ENCODE results near the gene PNP. TPM values are rescaled to one million over a fixed set of nuclear protein-coding genes. Genes with fewer than 3 reads are reported as not detected.

Gene PNP
- polyA plus RNA-seq, 1 donor from 2014 or later: 12.6 TPM

DNA sequence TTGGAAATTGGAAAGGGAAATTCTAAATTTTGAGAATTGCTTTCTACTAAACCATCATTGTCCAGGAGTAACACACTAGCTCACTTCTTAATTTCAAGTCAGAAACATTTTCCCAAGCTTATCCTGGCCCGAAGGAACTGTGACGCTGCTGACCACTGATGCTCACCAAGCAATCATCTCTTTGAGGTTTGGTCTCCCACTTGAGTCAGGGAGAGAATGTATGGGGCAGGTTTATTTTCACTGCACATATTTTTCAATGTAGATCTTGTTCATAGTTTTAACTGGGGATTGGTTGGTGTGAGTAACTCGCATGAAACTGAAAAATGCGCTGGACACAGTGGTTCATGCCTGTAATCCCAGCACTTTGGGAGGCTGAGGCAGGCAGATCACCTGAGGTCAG, 23.3 kb downstream of the PNP start:
- H3K4me2 ChIP-seq (ENCODE audit: low read length): no peak overlapping the region
- TF ChIP-seq, protein P1, sequence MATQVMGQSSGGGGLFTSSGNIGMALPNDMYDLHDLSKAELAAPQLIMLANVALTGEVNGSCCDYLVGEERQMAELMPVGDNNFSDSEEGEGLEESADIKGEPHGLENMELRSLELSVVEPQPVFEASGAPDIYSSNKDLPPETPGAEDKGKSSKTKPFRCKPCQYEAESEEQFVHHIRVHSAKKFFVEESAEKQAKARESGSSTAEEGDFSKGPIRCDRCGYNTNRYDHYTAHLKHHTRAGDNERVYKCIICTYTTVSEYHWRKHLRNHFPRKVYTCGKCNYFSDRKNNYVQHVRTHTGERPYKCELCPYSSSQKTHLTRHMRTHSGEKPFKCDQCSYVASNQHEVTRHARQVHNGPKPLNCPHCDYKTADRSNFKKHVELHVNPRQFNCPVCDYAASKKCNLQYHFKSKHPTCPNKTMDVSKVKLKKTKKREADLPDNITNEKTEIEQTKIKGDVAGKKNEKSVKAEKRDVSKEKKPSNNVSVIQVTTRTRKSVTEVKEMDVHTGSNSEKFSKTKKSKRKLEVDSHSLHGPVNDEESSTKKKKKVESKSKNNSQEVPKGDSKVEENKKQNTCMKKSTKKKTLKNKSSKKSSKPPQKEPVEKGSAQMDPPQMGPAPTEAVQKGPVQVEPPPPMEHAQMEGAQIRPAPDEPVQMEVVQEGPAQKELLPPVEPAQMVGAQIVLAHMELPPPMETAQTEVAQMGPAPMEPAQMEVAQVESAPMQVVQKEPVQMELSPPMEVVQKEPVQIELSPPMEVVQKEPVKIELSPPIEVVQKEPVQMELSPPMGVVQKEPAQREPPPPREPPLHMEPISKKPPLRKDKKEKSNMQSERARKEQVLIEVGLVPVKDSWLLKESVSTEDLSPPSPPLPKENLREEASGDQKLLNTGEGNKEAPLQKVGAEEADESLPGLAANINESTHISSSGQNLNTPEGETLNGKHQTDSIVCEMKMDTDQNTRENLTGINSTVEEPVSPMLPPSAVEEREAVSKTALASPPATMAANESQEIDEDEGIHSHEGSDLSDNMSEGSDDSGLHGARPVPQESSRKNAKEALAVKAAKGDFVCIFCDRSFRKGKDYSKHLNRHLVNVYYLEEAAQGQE (IDR thresholded peaks at IDR 0.05; ENCODE audit: borderline replicate concordance): no peak
- TF ChIP-seq TAF1 (IDR thresholded peaks at IDR 0.05; ENCODE audit: low read depth) (no peak), RAD21 (conservative IDR thresholded peaks at IDR 0.05) (no peak), EP300 (conservative IDR thresholded peaks at IDR 0.05; ENCODE audit: poor library complexity, severe bottlenecking) (no peak), POLR2AphosphoS5 (IDR thresholded peaks at IDR 0.05) (no peak), CTCF (IDR thresholded peaks at IDR 0.05; ENCODE audit: poor library complexity, severe bottlenecking) (no peak), SMC3 (conservative IDR thresholded peaks at IDR 0.05; ENCODE audit: poor library complexity) (no peak), MXI1 (conservative IDR thresholded peaks at IDR 0.05; ENCODE audit: poor library complexity, severe bottlenecking) (no peak), EZH2 (IDR thresholded peaks at IDR 0.05; ENCODE audit: borderline replicate concordance, insufficient read depth, low read length, poor library complexity, severe bottlenecking) (no peak)
- H3K27ac ChIP-seq (ENCODE audit: low read length): no peak overlapping the region
- H4K20me1 ChIP-seq (ENCODE audit: insufficient read depth): no peaks in the 10 kb centered on the region
- H3K27me3 ChIP-seq (ENCODE audit: insufficient read depth, low read depth, low read length): no peaks in the 10 kb centered on the region
- H3K9ac ChIP-seq (ENCODE audit: low read length): no peak overlapping the region
- H3K36me3 ChIP-seq (ENCODE audit: insufficient read depth, low read length): no peaks in the 10 kb centered on the region
- no peaks in the 10 kb centered on the region for H3K9me2 ChIP-seq (ENCODE audit: insufficient read depth, low read length)
- no peaks in the 10 kb centered on the region for H3K79me2 ChIP-seq (replicated peaks; ENCODE audit: insufficient read depth, low read length)
- H3K9me3 ChIP-seq (ENCODE audit: low read length): no peaks in the 10 kb centered on the region
- H2AFZ ChIP-seq (ENCODE audit: low read depth, low read length): no peak overlapping the region
- H3K4me3 ChIP-seq (ENCODE audit: low read length): no peak overlapping the region
- no peaks in the 10 kb centered on the region for H3F3A ChIP-seq (ENCODE audit: insufficient read depth, low read length, poor library complexity, severe bottlenecking)

DNA sequence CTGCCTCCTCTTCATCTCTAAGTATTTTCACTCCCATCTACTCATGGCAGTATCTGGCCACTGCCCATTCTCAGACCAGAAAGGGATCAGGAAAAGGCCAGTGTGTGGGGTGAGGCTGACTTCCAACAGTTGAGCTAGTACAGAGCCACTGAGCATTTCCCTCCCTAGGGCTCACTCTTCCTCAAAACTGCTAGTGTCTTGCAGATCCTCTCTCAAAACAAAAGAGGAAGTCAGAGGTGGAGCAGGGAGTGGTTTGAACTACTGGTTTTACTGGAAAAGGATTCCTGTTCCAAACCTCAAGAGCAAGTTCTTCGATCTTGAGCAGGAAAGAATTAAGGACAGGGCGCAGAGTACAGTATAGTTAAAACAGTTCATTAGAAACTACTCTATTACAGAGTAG, 24.4 kb downstream of the PNP start:
- Histone ChIP-seq H3F3A (ENCODE audit: insufficient read depth, low read length, poor library complexity, severe bottlenecking) (no peaks in the 10 kb centered on the region), H3K4me2 (ENCODE audit: low read length) (no peak overlapping the region), H3K36me3 (ENCODE audit: insufficient read depth, low read length) (no peaks in the 10 kb centered on the region), H4K20me1 (ENCODE audit: insufficient read depth) (no peaks in the 10 kb centered on the region), H3K9ac (ENCODE audit: low read length) (no peak overlapping the region), H3K27me3 (ENCODE audit: insufficient read depth, low read depth, low read length) (no peaks in the 10 kb centered on the region), H2AFZ (ENCODE audit: low read depth, low read length) (no peak overlapping the region), H3K4me3 (ENCODE audit: low read length) (no peak overlapping the region), H3K9me3 (ENCODE audit: low read length) (no peaks in the 10 kb centered on the region), H3K79me2 (replicated peaks; ENCODE audit: insufficient read depth, low read length) (no peaks in the 10 kb centered on the region), H3K9me2 (ENCODE audit: insufficient read depth, low read length) (no peaks in the 10 kb centered on the region), H3K27ac (ENCODE audit: low read length) (no peak overlapping the region)
- TF ChIP-seq MXI1 (conservative IDR thresholded peaks at IDR 0.05; ENCODE audit: poor library complexity, severe bottlenecking) (no peak), EP300 (conservative IDR thresholded peaks at IDR 0.05; ENCODE audit: poor library complexity, severe bottlenecking) (no peak), POLR2AphosphoS5 (IDR thresholded peaks at IDR 0.05) (no peak), RAD21 (conservative IDR thresholded peaks at IDR 0.05) (no peak), EZH2 (IDR thresholded peaks at IDR 0.05; ENCODE audit: borderline replicate concordance, insufficient read depth, low read length, poor library complexity, severe bottlenecking) (no peak), TAF1 (IDR thresholded peaks at IDR 0.05; ENCODE audit: low read depth) (no peak), CTCF (IDR thresholded peaks at IDR 0.05; ENCODE audit: poor library complexity, severe bottlenecking) (no peak), SMC3 (conservative IDR thresholded peaks at IDR 0.05; ENCODE audit: poor library complexity) (no peak)
- TF ChIP-seq, protein P1 (IDR thresholded peaks at IDR 0.05; ENCODE audit: borderline replicate concordance): no peak

Measured in neural cell (in vitro differentiated cells).